Hepatocyte (in vitro differentiated cells): ENCODE data around the gene TTBK1. TPM values are rescaled to one million over a fixed set of nuclear protein-coding genes. Genes with fewer than 3 reads are reported as not detected.

ENCODE experiments used
- DNase-seq: peaks from one replicate; pipeline ENCODE4 v3.0.0-alpha.2; 2016; ENCODE audit warnings: low spot score
- H2AFZ ChIP-seq: fragments of 200-600 bp; sonication (generic); 2 replicates; pipeline ENCODE4 v1.6.0; 2016; ENCODE audit warnings: antibody characterized with exemption, mild to moderate bottlenecking
- H3K27ac ChIP-seq: fragments of 200-600 bp; sonication (generic); 2 replicates; pipeline ENCODE4 v1.5.1; 2016; ENCODE audit warnings: mild to moderate bottlenecking
- H3K27me3 ChIP-seq: fragments of 200-600 bp; sonication (generic); 2 replicates; pipeline ENCODE4 v1.6.1; 2016
- H3K36me3 ChIP-seq: fragments of 200-600 bp; sonication (generic); replicated peaks from 2 replicates; pipeline ENCODE4 v1.5.1; 2016; ENCODE audit warnings: low read depth; ENCODE audit not compliant: insufficient read depth
- H3K4me1 ChIP-seq: fragments of 200-600 bp; sonication (generic); 2 replicates; pipeline ENCODE4 v1.5.1; 2016; ENCODE audit warnings: mild to moderate bottlenecking, moderate library complexity; ENCODE audit not compliant: insufficient read depth
- H3K4me2 ChIP-seq: fragments of 200-600 bp; sonication (generic); 2 replicates; pipeline ENCODE4 v1.6.0; 2016
- H3K4me3 ChIP-seq: fragments of 200-600 bp; sonication (generic); 2 replicates; pipeline ENCODE4 v1.5.1; 2016; ENCODE audit warnings: mild to moderate bottlenecking
- H3K79me2 ChIP-seq: fragments of 200-600 bp; sonication (generic); 2 replicates; pipeline ENCODE4 v1.6.0; 2017; ENCODE audit warnings: mild to moderate bottlenecking
- H3K9me2 ChIP-seq: fragments of 200-600 bp; sonication (generic); replicated peaks from 2 replicates; pipeline ENCODE4 v1.6.0; 2017; ENCODE audit warnings: mild to moderate bottlenecking; ENCODE audit not compliant: insufficient read depth
- H3K9me3 ChIP-seq: fragments of 200-600 bp; sonication (generic); 2 replicates; pipeline ENCODE4 v1.5.1; 2016; ENCODE audit warnings: low read depth, mild to moderate bottlenecking
- H4K20me1 ChIP-seq: fragments of 200-600 bp; sonication (generic); 2 replicates; pipeline ENCODE4 v1.6.0; 2016; ENCODE audit warnings: mild to moderate bottlenecking; ENCODE audit not compliant: insufficient read depth, poor library complexity, severe bottlenecking
- EZH2 ChIP-seq: fragments of 200-600 bp; sonication (generic); IDR thresholded peaks from 2 replicates; pipeline ENCODE4 v1.6.1; 2016; ENCODE audit warnings: antibody characterized with exemption, mild to moderate bottlenecking, borderline replicate concordance
- EZH2phosphoT487 ChIP-seq: fragments of 200-600 bp; sonication (generic); IDR thresholded peaks from one replicate; pipeline ENCODE4 v1.6.1; 2018; ENCODE audit warnings: antibody characterized with exemption, mild to moderate bottlenecking, low read depth, moderate library complexity; ENCODE audit not compliant: unreplicated experiment, severe bottlenecking
- WGBS: methylation state at CpG from one replicate; pipeline ENCODE4 v1.1.6; 2016; ENCODE audit warnings: low lambda C conversion rate; ENCODE audit errors: missing lambda C conversion rate; 5-methylcytosine and 5-hydroxymethylcytosine counted together
- polyA plus RNA-seq: library from polyadenylated mRNA; unstranded; fragments of >200 nt; fragmentation: Nextera tagmentation; extraction: Ambion mirVana; gene quantifications from 2 replicates; pipeline ENCODE4 v1.2.1, GENCODE V29; 2016
- total RNA-seq: library from RNA; depleted of rRNA; stranded (reverse); fragments of >200 nt; gene quantifications from 2 replicates; pipeline ENCODE4 v1.2.3, GENCODE V29; 2014
- TF ChIP-seq, protein P1 (sequence below): fragments of 200-600 bp; sonication (generic); IDR thresholded peaks from 2 replicates; pipeline ENCODE4 v1.5.1; 2016; ENCODE audit warnings: antibody characterized with exemption, mild to moderate bottlenecking; ENCODE audit not compliant: poor library complexity

TTBK1 gene
- total and polyA plus RNA-seq, 2 experiments from 2014 or later = 0.34 to 1.1 TPM

DNA sequence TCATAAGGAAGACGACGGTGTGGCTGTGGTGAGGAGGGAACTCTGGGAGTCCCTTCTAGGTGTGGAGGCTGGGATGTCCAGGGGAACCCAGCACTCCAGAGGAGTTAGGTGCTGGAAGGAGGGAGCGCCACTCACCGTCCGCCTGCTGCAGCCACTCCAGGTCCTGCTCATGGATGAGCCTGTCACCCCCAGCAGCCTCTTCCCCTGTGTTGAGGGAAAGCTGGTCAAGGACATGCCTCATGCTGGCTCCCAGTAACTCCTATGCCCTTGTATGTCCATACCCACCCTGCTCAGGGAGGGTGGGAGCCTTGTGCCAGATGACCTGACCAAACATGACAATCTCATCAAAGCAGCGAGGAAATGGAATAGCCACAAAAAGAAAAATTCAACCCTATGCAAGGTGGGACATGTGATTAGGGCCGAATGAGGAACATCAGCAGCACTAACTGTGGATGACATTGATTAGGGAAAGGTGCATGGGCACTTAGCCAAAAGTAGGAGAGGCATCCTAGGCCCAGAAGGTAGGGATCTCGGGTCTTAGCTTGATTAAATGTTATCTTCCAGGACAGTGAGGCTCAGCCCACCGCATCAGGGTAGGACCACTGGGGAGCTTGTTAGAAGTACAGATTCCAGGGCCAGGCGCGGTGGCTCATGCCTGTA, 17.0 kb upstream of the TTBK1 start:
- TF ChIP-seq EZH2 (no peak), EZH2phosphoT487 (no peak)
- TF ChIP-seq, protein P1, sequence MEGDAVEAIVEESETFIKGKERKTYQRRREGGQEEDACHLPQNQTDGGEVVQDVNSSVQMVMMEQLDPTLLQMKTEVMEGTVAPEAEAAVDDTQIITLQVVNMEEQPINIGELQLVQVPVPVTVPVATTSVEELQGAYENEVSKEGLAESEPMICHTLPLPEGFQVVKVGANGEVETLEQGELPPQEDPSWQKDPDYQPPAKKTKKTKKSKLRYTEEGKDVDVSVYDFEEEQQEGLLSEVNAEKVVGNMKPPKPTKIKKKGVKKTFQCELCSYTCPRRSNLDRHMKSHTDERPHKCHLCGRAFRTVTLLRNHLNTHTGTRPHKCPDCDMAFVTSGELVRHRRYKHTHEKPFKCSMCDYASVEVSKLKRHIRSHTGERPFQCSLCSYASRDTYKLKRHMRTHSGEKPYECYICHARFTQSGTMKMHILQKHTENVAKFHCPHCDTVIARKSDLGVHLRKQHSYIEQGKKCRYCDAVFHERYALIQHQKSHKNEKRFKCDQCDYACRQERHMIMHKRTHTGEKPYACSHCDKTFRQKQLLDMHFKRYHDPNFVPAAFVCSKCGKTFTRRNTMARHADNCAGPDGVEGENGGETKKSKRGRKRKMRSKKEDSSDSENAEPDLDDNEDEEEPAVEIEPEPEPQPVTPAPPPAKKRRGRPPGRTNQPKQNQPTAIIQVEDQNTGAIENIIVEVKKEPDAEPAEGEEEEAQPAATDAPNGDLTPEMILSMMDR = no peak
- H3K4me1 ChIP-seq = no peaks in the 10 kb centered on the region
- H2AFZ ChIP-seq = no peak overlapping the region
- H3K27me3 ChIP-seq = no peaks in the 10 kb centered on the region
- no peaks in the 10 kb centered on the region for H3K9me2 ChIP-seq
- DNase-seq = no peak
- H3K36me3 ChIP-seq = no peaks in the 10 kb centered on the region
- H3K4me3 ChIP-seq = no peak overlapping the region
- H3K27ac ChIP-seq = no peak overlapping the region
- H3K9me3 ChIP-seq = no peaks in the 10 kb centered on the region
- peaks cover 8% of the 10 kb centered on the region for H3K79me2 ChIP-seq
- 94% methylated on average over 11 of the region's 11 CpGs for WGBS
- H4K20me1 ChIP-seq = no peaks in the 10 kb centered on the region
- H3K4me2 ChIP-seq = no peak overlapping the region

DNA sequence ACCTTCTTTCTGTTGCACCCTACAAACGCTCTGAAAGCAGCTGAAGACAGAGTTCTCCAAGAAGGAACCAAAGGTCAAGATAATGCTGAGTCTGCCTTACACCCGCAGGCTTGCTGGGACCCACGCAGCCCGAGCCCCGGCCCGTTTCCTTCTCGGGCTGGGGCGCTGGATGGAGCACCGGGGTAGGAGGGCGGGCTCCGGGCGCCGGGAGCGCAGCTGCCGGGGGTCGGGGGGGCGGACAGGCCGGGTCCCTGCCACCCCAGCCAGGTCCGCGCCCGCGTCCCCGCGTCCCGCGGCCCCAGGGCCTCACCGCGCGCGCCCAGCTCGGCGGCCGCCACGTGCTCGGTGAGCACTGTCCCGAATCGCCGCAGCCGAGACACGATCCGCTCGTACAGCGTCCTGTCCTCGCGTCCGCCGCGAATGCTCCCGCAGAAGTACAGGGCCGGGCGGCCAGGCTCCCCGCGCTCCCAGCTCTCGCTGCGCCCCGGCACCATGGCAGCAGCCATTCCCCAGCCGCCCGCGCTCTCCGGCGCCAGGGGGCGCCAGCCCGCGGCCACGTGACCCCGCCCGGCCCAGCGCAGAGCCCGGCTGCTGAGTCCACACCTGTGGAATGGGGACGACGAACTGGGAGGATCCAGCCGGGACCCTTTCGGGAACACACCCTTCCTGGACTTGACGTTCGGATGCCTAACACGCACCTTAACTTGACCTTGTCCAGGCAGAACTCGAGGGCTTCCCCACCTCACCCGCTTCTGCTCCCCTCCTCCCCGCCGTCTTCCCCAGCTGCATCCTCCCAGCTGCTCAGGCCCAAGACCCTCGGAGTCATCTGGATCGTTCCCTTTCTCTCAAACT, 14.1 kb upstream of the TTBK1 start, which contains the start of gene DNPH1:
TSS of gene DNPH1 (minus strand) at position 531 of the 852 bp plus-strand sequence. CDS start at position 506, 25 bp downstream.
- Histone ChIP-seq H3K36me3 (no peaks in the 10 kb centered on the region), H3K27ac (peak within 1 kb of the TSS; percentile 68), H3K27me3 (no peaks in the 10 kb centered on the region), H3K79me2 (peaks cover 8% of the 10 kb centered on the region), H2AFZ (peak within 1 kb of the TSS; percentile 75), H3K9me3 (no peaks in the 10 kb centered on the region), H3K4me1 (no peaks in the 10 kb centered on the region), H3K4me2 (peak within 1 kb of the TSS; percentile 80), H3K4me3 (peak within 1 kb of the TSS; percentile 51), H4K20me1 (no peaks in the 10 kb centered on the region), H3K9me2 (no peaks in the 10 kb centered on the region)
- TF ChIP-seq EZH2phosphoT487 (no peak), EZH2 (no peak)
- TF ChIP-seq, protein P1 = peak; percentile 86
- 4% methylated on average over 39 of the region's 82 CpGs for WGBS
- peak; percentile 90 for DNase-seq

GRCh38 chr6:43229803-43230620, 13.3 kb upstream of the TTBK1 start:
- WGBS = 89% methylated on average over 17 of the region's 17 CpGs
- TF ChIP-seq, protein P1 = no peak
- no peak for TF ChIP-seq EZH2phosphoT487
- TF ChIP-seq EZH2 = no peak
- H2AFZ ChIP-seq = peak overlapping the region; percentile 75
- DNase-seq = no peak
- H3K27me3 ChIP-seq = no peaks in the 10 kb centered on the region
- no peaks in the 10 kb centered on the region for H3K9me2 ChIP-seq
- peaks cover 8% of the 10 kb centered on the region for H3K79me2 ChIP-seq
- H3K27ac ChIP-seq = peak overlapping the region; percentile 18
- peak overlapping the region; percentile 80 for H3K4me2 ChIP-seq
- no peaks in the 10 kb centered on the region for H3K4me1 ChIP-seq
- no peaks in the 10 kb centered on the region for H4K20me1 ChIP-seq
- H3K4me3 ChIP-seq = no peak overlapping the region
- no peaks in the 10 kb centered on the region for H3K9me3 ChIP-seq
- no peaks in the 10 kb centered on the region for H3K36me3 ChIP-seq
